Measurements from ENCODE around the gene TRIM14. TPM values are rescaled to one million over a fixed set of nuclear protein-coding genes. Genes with fewer than 3 reads are reported as not detected.

TRIM14 gene
- total and polyA plus RNA-seq, 9 donors = 2.3 to 24.0 (median 5.7) TPM

DNA sequence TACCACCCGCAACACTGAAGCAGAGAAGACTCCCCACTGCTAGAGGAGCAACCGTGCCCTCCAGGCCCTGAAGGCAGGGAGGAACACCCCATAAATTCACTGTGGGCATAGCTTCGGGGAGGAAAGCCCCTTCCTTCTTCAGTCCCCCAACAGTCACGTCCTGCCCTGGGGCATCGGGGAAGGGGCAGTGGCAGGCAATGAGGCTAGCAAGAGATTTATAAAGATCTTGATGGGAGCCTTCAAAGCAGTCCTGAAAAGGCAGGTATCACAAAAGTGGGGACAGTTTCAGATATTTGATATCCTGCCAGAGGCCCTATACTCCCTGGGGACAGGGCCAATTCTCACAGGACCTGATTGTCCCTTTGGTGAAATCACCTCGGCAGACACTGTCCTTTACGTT lies 16.9 kb upstream of the TRIM14 start:
- DNase-seq = no peak
- Histone ChIP-seq H3K4me3 (no peak overlapping the region), H3K27ac (no peak overlapping the region), H3K9me3 (no peaks in the 10 kb centered on the region), H3K4me1 (ENCODE audit: insufficient read depth) (no peaks in the 10 kb centered on the region), H3K27me3 (no peaks in the 10 kb centered on the region), H3K36me3 (no peaks in the 10 kb centered on the region)
- intact Hi-C loops (cut with DNase I) = loop anchor here in 1 of 4 donors (2.0 kb wide), 1 partner anchor 47 kb away; no protein-coding TSS in a partner anchor
- no peak for TF ChIP-seq EP300 (IDR thresholded peaks at IDR 0.05)
- TF ChIP-seq POLR2A (IDR thresholded peaks at IDR 0.05) = no peak
- TF ChIP-seq, protein P1, sequence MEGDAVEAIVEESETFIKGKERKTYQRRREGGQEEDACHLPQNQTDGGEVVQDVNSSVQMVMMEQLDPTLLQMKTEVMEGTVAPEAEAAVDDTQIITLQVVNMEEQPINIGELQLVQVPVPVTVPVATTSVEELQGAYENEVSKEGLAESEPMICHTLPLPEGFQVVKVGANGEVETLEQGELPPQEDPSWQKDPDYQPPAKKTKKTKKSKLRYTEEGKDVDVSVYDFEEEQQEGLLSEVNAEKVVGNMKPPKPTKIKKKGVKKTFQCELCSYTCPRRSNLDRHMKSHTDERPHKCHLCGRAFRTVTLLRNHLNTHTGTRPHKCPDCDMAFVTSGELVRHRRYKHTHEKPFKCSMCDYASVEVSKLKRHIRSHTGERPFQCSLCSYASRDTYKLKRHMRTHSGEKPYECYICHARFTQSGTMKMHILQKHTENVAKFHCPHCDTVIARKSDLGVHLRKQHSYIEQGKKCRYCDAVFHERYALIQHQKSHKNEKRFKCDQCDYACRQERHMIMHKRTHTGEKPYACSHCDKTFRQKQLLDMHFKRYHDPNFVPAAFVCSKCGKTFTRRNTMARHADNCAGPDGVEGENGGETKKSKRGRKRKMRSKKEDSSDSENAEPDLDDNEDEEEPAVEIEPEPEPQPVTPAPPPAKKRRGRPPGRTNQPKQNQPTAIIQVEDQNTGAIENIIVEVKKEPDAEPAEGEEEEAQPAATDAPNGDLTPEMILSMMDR (IDR thresholded peaks at IDR 0.05) = no peak
- WGBS, 3 donors = 80 to 96% (median 82%) methylated on average over 7 of the region's 7 CpGs

DNA sequence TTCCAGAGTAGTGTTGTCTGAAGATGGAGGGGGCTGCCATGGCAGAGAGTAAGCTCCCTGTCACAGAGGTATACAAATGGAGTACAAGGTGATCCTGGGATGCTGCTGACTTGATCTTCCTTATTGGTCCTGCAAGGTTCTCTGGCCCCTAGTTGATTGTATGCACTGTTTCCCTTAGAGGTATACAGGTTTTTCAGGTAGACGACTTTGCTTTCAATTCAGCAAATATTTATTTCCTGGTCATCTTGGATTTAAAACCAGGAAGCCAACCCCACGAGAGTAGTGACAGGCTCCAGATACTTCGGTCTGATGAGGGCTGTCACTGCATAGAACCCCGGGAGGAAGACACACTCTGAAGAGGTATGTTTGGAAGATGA lies 16.5 kb upstream of the TRIM14 start:
- WGBS, 3 donors = 76 to 87% (median 77%) methylated on average over 4 of the region's 4 CpGs
- Histone ChIP-seq H3K9me3 (no peaks in the 10 kb centered on the region), H3K36me3 (no peaks in the 10 kb centered on the region), H3K27me3 (no peaks in the 10 kb centered on the region), H3K27ac (no peak overlapping the region), H3K4me3 (no peak overlapping the region), H3K4me1 (ENCODE audit: insufficient read depth) (no peaks in the 10 kb centered on the region)
- TF ChIP-seq EP300 (IDR thresholded peaks at IDR 0.05) (no peak), POLR2A (IDR thresholded peaks at IDR 0.05) (no peak)
- TF ChIP-seq, protein P1 (IDR thresholded peaks at IDR 0.05) = no peak
- intact Hi-C loops (cut with DNase I) = no loop called here
- DNase-seq = no peak

DNA sequence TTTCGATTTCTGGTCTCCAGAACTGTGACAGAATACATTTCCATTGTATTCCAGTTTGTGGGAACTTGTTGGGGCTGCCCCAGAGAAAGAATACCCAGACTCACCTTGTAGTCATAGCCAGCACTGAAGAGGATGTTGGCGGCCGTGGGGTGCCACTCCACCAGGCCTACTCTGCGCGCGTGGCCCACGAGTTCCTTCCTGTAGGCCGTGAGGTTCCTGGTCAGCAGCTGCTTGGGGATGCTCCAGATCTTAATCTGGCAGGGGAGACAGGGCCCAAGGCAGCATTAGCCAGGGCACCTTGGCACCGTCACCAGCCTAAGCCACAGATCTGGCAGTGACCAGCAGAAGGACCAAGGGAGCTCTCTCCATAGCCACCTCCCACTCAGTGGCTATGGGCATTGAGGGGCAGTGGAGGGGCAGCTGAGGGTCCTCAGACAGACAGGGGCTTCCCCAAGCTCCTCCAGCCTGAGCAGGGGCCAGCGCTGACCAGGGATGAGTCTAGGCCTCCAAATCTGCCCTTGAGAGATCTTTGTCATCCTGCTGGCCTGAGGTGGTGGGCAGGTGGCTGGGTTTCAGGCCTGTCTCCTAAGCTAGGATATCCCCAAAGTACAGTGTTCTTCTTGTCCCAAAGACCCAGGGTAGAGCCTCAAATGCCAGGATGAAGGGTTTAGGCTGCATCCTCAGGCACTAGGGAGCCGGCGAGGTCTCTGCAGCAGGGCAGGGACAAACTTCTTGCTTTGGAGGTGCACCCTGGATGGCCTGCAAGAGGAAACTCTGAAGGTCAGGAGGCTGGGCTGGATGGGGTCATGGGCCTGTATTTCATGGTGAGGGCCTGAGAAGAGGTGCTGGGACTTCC lies 15.9 kb upstream of the TRIM14 start:
- no peaks in the 10 kb centered on the region for H3K4me1 ChIP-seq (ENCODE audit: insufficient read depth)
- no peaks in the 10 kb centered on the region for H3K36me3 ChIP-seq
- DNase-seq = no peak
- H3K4me3 ChIP-seq = no peak overlapping the region
- H3K9me3 ChIP-seq = no peaks in the 10 kb centered on the region
- intact Hi-C loops (cut with DNase I) = no loop called here
- H3K27ac ChIP-seq = no peak overlapping the region
- TF ChIP-seq EP300 (IDR thresholded peaks at IDR 0.05) (no peak), POLR2A (IDR thresholded peaks at IDR 0.05) (no peak)
- TF ChIP-seq, protein P1 (IDR thresholded peaks at IDR 0.05) = no peak
- 89 to 95% (median 94%) methylated on average over 12 of the region's 12 CpGs for WGBS, 3 donors
- H3K27me3 ChIP-seq = no peaks in the 10 kb centered on the region

DNA sequence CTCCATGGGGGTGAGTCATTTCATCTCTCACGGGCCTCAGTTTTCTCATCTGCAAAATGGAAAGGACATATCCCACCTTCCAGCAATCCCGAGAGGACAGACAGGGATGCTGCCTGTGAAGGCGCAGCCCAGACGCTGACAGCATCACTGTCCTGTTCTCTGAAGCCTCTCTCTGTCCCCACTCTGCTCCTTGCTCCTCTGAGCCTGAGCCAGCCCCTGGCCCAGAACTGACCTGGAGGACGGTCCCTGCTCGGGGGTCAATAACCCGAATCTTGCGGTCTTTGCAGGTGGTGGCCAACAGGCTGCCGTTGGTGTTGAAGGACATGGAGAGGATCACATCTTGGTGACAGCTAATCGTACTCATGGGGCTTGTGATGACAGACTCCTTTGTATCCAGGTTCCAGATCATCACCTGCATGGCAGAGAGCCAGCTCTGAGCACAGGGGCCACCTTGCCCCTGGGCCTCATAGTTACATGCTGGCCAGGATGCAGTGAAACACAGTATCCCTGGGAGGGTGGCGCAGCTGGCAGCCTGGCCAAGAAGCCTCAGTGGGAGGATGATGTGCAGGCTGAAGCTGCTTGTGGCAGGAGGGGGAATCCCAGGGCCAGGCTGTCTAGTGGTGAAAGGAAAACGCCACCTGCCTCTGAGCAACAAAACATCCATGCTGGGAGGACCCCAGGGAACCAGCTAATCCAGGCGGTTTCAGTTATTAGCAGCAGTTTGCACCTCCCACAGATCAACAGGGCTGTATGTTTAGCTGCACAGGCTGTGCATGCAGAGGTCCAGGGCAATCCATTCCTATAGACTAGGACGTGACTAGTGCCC lies 14.0 kb upstream of the TRIM14 start:
- 78 to 83% (median 79%) methylated on average over 14 of the region's 14 CpGs for WGBS, 3 donors

More for the DNA sequence above, 14.0 kb upstream of the TRIM14 start:
- intact Hi-C loops (cut with DNase I) = no loop called here
- DNase-seq = no peak
- Histone ChIP-seq H3K4me3 (no peak overlapping the region), H3K27ac (no peak overlapping the region), H3K4me1 (ENCODE audit: insufficient read depth) (no peaks in the 10 kb centered on the region), H3K36me3 (no peaks in the 10 kb centered on the region), H3K27me3 (no peaks in the 10 kb centered on the region), H3K9me3 (no peaks in the 10 kb centered on the region)
- TF ChIP-seq EP300 (IDR thresholded peaks at IDR 0.05) = no peak
- TF ChIP-seq, protein P1 (IDR thresholded peaks at IDR 0.05) = no peak
- TF ChIP-seq POLR2A (IDR thresholded peaks at IDR 0.05) = no peak

Measured in ovary (tissue), 9 donors.